Measurements from ENCODE around the gene SH3BGR.

The SH3BGR gene

GRCh38 chr21:39553331-39553730 lies 101.6 kb downstream of the SH3BGR start:
- Histone ChIP-seq H3K27ac (no peak overlapping the region), H3K27me3 (no peaks in the 10 kb centered on the region), H3K36me3 (no peaks in the 10 kb centered on the region), H3K4me1 (no peaks in the 10 kb centered on the region), H3K4me3 (no peak overlapping the region), H3K9me3 (no peaks in the 10 kb centered on the region)
- TF ChIP-seq CTCF (IDR thresholded peaks at IDR 0.05) = no peak
- DNase-seq = no peak
- intact Hi-C loops (cut with DNase I; ENCODE audit: low total_unique reads) = no loop called here

- no peaks in the 10 kb centered on the region for H3K27me3 ChIP-seq
- H3K4me1 ChIP-seq = no peaks in the 10 kb centered on the region
- TF ChIP-seq CTCF (IDR thresholded peaks at IDR 0.05) = no peak
- H3K36me3 ChIP-seq = no peaks in the 10 kb centered on the region
- H3K27ac ChIP-seq = no peak overlapping the region
- no peak for DNase-seq
- intact Hi-C loops (cut with DNase I; ENCODE audit: low total_unique reads) = no loop called here
- H3K9me3 ChIP-seq = no peaks in the 10 kb centered on the region
- no peak overlapping the region for H3K4me3 ChIP-seq
Observed at GRCh38 chr21:39555911-39556590, 104.3 kb downstream of the SH3BGR start.

GRCh38 chr21:39559511-39559910 lies 107.7 kb downstream of the SH3BGR start:
- no peak overlapping the region for H3K27ac ChIP-seq
- no peaks in the 10 kb centered on the region for H3K36me3 ChIP-seq
- no peak for DNase-seq
- TF ChIP-seq CTCF (IDR thresholded peaks at IDR 0.05) = no peak
- H3K27me3 ChIP-seq = no peaks in the 10 kb centered on the region
- intact Hi-C loops (cut with DNase I; ENCODE audit: low total_unique reads) = no loop called here
- peaks cover 0 to 7% (median 3%) of the 10 kb centered on the region in 4 donors for H3K4me1 ChIP-seq
- no peak overlapping the region for H3K4me3 ChIP-seq
- H3K9me3 ChIP-seq = no peaks in the 10 kb centered on the region

GRCh38 chr21:39561140-39561539 lies 109.4 kb downstream of the SH3BGR start:
- no peak for DNase-seq
- no peaks in the 10 kb centered on the region for H3K9me3 ChIP-seq
- no peak overlapping the region for H3K4me3 ChIP-seq
- H3K27ac ChIP-seq = no peak overlapping the region
- no peaks in the 10 kb centered on the region for H3K27me3 ChIP-seq
- H3K36me3 ChIP-seq = no peaks in the 10 kb centered on the region
- peaks cover 0 to 7% (median 3%) of the 10 kb centered on the region in 4 donors for H3K4me1 ChIP-seq
- intact Hi-C loops (cut with DNase I; ENCODE audit: low total_unique reads) = no loop called here
- no peak for TF ChIP-seq CTCF (IDR thresholded peaks at IDR 0.05)

GRCh38 chr21:39562791-39563770 lies 111.3 kb downstream of the SH3BGR start:
- H3K27ac ChIP-seq = no peak overlapping the region
- peaks cover 0 to 7% (median 3%) of the 10 kb centered on the region in 4 donors for H3K4me1 ChIP-seq
- intact Hi-C loops (cut with DNase I; ENCODE audit: low total_unique reads) = no loop called here
- H3K36me3 ChIP-seq = no peaks in the 10 kb centered on the region
- TF ChIP-seq CTCF (IDR thresholded peaks at IDR 0.05) = no peak
- DNase-seq = no peak
- no peak overlapping the region for H3K4me3 ChIP-seq
- H3K27me3 ChIP-seq = no peaks in the 10 kb centered on the region
- H3K9me3 ChIP-seq = no peaks in the 10 kb centered on the region

All from tibial artery (tissue), 4 donors.